GOT3 (cell line): Measurements from ENCODE around the gene PLCB2.

Source experiments
- DNase-seq: peaks from one replicate; lab custom pipeline; 2025; ENCODE audit warnings: mixed read lengths; lab: John Stamatoyannopoulos, UW

Gene PLCB2, protein sequence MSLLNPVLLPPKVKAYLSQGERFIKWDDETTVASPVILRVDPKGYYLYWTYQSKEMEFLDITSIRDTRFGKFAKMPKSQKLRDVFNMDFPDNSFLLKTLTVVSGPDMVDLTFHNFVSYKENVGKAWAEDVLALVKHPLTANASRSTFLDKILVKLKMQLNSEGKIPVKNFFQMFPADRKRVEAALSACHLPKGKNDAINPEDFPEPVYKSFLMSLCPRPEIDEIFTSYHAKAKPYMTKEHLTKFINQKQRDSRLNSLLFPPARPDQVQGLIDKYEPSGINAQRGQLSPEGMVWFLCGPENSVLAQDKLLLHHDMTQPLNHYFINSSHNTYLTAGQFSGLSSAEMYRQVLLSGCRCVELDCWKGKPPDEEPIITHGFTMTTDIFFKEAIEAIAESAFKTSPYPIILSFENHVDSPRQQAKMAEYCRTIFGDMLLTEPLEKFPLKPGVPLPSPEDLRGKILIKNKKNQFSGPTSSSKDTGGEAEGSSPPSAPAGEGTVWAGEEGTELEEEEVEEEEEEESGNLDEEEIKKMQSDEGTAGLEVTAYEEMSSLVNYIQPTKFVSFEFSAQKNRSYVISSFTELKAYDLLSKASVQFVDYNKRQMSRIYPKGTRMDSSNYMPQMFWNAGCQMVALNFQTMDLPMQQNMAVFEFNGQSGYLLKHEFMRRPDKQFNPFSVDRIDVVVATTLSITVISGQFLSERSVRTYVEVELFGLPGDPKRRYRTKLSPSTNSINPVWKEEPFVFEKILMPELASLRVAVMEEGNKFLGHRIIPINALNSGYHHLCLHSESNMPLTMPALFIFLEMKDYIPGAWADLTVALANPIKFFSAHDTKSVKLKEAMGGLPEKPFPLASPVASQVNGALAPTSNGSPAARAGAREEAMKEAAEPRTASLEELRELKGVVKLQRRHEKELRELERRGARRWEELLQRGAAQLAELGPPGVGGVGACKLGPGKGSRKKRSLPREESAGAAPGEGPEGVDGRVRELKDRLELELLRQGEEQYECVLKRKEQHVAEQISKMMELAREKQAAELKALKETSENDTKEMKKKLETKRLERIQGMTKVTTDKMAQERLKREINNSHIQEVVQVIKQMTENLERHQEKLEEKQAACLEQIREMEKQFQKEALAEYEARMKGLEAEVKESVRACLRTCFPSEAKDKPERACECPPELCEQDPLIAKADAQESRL

DNA sequence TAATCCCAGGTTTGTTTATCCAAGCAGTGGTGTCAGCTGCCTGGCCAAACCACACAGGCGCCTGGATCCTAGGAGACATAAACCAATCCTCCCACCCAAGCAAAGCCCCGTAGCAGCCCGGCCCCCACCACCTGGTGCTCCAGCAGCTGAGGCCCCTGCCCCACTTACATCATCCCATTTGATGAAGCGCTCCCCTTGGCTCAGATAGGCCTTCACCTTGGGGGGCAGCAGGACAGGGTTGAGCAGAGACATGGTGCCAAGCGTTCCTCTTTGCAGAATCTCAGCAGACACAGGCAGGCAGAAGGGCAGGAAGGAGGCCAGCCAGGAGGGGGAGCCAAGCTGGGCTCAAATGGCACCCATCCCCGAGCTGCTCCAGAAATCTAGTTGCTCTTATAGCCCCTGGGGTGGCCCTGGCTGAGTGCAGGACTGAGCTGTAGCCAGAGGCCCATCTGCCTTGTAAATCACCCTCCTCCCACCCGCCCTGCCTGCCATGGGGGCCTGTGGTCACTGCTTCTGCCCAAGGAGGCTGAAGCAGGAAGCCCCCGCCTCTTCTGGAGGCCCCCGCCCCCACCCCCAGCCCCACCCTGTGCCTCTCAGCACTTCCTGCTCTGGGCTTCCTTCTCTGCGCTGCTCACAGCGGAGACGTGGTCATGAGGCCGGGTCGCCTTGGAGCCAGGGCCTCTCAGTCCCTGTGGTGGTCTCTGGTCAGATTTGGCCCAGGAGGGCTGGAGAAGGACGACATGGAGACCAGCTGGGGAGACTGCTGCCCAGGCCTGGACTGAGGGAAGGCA is at the start of gene PLCB2:
Gene PLCB2 (minus strand): TSS at position 515 of the 791 bp plus-strand sequence. CDS start 263 bp downstream, at position 252.
- DNase-seq: no peak

DNA sequence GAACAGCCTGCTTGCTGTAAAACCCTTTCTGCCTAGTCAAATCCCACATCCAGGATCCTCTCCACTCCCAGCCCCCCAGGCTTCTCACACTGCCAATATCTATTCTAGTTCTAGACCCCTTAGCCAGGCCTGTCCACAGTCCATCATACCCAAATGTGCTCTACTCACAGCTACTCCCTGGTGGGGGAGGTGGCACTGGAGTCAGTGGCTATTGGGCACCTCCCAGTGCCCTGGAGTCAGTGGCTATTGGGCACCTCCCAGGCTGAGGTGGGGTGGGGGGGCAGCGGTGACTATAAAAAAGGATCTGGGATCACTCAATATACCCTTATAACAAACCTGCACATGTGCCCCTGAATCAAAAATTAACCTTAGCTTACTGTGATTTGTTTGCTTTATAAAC is 49.5 kb upstream of the PLCB2 start:
- DNase-seq: no peak

DNA sequence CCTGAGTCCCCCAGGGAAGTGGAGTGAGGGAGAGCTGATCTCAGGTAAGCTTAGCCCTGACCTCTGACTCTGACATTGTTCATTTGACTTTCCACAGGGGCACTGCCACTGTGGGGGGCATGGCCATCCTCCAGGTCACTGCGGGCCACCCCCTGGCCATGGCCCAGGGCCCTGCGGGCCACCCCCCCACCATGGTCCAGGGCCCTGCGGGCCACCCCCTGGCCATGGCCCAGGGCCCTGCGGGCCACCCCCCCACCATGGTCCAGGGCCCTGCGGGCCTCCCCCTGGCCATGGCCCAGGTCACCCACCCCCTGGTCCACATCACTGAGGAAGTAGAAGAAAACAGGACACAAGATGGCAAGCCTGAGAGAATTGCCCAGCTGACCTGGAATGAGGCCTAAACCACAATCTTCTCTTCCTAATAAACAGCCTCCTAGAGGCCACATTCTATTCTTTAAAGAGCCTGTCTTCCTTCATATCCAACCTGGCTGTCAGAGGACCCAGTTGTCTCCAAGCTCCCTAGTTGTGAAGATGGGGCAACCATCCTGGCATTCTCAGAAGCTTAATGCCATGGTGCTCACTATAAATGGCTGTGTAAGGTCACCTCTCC is 48.3 kb upstream of the PLCB2 start:
- DNase-seq: no peak

GRCh38 chr15:40354408-40355171 is 46.9 kb upstream of the PLCB2 start:
- no peak for DNase-seq

DNA sequence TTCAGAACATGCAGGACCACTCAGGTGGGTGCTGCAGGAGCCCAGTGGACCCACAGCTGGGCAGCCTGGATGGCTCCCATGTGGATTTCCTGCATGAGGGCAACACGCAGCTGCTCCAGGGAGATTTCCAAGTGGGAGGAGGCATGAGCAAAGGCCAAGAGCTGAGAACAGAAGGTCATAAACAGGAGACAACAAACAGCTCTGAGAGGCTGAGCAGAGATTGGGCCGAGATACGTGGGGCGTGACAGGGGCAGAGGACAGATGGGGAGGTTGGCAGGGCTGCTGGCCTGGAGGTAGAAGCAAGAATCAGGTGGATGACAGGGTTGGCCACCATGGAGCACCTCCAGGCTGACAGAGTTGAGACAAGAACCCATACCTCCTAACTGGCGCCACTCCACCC is 46.0 kb upstream of the PLCB2 start:
- no peak for DNase-seq

GRCh38 chr15:40352281-40352901 is 44.7 kb upstream of the PLCB2 start:
- no peak for DNase-seq

GRCh38 chr15:40349163-40349562 is 41.4 kb upstream of the PLCB2 start:
- no peak for DNase-seq

- DNase-seq: no peak
Measured at GRCh38 chr15:40348474-40348870, 40.7 kb upstream of the PLCB2 start.

DNA sequence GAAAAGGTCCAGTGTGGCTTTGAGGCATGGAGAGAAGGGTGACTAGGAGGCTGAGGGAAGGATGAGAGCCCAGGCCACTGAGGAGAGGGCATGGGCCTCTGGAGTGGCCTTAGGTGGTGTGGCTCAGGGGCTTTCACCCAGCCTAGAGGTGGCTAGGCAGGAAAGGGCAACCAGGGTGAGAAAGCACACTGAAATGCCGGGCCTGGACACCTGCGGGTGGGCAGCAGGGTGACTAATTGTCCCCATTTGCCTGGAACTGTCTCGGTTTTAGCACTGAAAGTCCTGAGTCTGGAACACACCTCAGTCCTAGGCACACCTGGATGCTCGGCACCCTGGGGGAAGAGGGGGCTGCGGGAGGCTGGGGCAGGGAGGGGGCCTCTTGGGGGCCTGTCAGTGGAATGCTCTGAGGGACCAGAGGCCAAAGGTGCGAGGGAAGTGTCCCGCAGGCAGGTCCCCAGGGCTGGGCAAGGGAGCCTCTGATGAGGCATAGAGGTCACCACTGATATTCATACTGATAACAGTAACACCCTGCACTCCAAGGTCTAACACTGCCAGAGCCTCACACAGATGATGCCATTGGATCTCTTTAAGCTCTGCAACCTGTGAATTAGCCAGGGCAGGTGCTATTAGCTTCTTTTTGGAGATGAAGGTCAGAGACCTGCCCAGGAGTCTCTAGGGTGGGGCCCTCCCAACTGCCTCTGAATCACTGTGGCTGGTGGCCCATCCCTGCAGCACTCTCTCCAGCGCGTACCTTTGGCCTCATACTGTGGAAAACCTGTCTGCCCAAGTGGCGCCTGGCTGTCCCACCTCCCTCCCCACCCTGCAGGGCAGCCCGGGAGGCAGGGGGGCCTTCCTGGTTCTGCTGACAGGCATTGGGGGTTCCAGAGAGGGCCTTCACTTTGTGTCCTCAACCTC is 40.1 kb upstream of the PLCB2 start:
- DNase-seq: no peak

DNA sequence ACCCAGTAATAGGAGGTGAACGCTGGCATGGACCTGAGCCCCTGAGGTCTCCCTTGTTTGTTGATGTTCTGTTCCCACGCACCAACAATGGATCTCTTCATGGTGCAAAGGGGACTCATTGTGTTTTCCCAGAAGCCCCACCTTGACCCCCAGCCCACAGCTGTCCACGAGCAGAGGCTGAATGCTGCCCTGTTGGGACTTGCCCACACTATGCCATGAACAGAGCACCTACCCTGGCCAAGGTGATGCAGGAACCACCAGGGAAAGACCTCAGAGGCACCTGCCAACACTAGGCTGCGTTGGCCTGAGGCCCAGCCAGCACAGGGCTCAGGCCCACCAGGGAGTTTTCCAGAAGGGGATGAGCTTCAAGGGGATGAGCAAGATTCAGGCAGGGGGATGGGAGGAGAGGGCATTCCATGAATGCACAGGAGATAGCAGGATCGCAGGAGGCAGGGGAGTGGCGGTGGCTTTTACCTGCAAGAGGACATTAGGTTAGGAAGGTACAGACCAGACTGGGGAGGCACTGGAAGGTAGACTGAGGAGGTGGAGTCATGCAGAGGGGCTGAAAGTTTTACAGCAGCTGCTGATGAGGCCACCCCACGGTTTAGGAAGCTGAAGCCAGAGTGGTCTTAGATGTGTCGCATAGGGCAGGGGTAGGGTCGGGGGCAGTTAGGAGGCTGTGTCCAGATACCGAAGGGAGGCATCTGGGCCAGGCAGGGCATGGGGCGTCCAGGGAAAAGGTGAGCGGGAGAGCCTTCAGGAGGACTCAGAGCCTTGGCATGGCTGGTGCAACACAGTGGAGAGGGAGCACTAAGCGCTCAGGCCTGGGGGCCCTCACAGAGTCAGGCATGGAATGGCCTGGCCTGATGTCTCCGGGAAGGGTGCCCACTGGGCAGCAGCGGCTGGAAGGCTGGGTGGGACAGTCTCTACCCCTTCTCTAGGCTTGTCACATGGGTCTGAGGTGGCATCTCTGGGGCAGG is 39.1 kb upstream of the PLCB2 start:
- no peak for DNase-seq

DNA sequence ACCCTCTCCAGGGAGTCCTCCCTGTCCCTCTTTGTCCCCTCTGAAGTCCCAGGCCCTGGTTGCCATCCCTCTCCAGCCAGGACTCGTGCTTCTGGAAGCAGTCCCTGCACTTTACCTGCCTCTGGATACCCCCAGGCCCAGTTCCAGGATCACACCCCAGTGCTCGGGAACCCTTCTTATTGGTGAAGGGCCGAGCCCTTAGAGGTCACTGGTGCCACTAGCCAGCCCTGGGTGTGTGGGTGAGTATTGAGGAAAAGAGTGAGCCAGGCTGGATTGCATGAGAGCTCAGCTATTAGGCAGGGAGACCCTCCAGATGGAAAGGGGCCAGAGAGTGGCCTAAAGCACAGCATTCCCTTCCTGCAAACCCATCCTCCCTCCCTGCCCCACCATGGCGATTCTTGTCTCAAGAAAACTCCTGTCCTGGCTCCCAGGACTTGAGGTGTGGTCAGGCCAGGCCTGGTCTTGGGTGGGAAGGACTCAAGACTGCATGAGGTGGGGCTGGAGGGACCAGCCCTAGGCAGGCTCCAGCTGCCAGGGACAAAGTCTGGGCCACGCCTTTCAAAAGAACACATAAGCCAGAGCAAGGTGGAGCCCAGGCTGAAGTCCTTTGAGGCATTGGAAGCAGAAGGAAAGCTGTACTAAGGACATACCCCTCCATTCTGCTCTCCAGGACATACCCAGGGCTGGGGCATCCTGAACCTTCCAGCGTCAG is 38.3 kb upstream of the PLCB2 start:
- DNase-seq: no peak

DNA sequence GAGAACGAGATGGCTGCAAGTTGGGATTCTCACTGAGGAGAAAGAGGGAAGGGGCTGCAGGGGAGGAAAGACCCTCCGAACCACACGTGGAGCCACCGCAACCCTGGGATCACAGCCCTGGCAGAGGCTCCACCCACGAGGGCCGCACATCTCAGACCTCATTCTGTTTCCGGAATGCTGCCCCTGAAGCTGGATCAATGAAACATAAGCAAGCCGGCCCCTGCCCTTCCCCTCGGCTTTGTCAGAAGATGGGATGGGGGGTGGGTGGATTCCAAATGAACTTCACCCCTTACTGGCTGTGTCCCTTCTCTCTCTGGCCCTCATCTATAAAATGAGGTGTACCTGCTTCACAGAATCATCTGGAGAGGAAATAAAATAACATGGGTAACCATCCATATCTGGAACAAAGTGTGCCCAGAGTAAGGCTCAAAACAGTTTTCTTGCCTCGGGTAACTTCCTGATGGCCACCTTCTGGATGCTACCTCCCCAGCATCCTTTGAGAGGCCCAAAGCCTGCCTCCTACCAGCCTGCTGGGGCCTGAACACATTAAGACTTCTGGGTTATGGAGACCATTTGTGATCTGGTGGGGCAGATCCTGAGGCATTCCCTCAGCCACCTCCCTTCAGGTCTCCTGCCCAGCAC is 37.6 kb upstream of the PLCB2 start:
- no peak for DNase-seq

GRCh38 chr15:40344631-40345120 is 36.9 kb upstream of the PLCB2 start:
- no peak for DNase-seq

DNA sequence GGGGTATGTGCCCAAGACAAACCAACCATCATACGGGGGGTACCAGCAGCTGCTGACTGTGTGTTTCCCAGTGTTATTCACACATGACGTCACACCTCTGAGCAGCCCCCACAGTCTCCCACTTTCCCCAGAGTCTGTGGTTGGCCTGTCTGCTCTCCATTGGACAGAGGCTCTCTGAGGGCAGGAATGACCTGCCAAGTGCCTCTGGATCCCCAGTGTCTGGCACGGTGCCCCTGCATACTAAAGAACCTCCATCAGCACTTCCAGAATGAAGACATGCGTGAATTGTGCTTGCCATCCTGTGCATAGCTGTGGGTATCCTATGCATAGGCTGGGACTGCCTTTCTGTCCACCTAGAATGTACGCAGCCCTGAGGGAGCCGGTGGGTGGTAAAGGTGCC is 36.5 kb upstream of the PLCB2 start:
- DNase-seq: no peak

DNA sequence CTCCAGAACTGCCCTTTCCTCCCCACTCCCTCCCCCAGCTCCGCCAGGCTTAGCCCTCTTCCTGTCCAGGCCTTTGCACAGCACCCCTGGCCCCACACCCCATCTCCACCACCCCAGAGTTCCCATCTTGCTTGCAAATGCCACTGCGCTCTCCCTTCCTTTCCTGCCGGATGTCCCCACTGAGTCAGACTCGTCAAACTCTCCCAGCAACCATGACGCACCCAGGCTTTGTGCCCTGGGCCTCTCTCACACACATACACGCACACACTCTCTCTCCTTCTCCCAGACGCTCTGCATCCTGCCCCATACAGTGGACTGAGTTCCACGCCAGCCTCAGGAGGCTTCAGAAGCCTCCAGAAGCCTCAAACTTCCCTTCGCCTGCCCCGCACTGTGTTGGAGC is 35.8 kb upstream of the PLCB2 start:
- no peak for DNase-seq
